GM21526 (cell line): Measurements from ENCODE around the gene TJP3.

Experiments used
- ATAC-seq: cut with Tn5 transposase; IDR thresholded peaks from one replicate; pipeline ENCODE4 v1.9.1; 2021; ENCODE audit warnings: moderate library complexity; ENCODE audit not compliant: unreplicated experiment, low FRiP score

TJP3 gene

DNA sequence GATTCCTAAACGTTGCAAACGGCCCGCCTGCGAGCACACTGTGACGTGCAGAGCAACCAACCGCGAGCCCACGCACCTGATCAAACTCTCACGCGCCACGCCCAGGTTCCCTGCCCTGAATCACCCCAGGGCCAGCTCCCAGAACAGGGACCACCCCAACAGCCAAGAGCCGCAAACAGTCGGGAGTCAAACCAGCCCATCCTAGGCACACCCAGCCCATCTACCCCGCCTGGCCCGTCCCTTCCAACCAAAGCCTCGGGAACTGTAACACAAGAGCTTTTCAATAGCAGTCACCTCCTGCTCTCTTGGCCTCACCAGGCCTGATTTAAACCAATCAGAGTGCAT lies 16.8 kb upstream of the TJP3 start:
- no peak for ATAC-seq

DNA sequence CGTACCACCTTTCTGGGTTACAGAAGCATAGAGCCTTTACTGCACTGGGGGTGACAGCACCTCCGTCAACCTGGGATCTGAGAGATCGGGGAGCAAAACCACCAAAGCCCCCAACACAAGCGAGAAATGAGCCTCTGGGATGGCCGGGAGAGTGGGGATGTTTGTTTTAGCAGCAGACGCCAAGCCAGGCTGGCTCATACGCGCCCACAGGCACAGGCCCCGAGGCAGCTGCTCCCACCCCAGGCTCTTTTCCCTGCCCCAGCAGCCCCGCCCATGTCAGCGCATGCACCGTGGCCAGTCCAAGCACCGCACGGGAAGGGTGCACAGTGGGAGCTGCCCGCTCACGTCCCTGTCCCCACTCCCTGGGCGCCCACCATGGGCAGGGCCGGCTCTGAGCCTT lies 16.5 kb upstream of the TJP3 start:
- no peak for ATAC-seq

DNA sequence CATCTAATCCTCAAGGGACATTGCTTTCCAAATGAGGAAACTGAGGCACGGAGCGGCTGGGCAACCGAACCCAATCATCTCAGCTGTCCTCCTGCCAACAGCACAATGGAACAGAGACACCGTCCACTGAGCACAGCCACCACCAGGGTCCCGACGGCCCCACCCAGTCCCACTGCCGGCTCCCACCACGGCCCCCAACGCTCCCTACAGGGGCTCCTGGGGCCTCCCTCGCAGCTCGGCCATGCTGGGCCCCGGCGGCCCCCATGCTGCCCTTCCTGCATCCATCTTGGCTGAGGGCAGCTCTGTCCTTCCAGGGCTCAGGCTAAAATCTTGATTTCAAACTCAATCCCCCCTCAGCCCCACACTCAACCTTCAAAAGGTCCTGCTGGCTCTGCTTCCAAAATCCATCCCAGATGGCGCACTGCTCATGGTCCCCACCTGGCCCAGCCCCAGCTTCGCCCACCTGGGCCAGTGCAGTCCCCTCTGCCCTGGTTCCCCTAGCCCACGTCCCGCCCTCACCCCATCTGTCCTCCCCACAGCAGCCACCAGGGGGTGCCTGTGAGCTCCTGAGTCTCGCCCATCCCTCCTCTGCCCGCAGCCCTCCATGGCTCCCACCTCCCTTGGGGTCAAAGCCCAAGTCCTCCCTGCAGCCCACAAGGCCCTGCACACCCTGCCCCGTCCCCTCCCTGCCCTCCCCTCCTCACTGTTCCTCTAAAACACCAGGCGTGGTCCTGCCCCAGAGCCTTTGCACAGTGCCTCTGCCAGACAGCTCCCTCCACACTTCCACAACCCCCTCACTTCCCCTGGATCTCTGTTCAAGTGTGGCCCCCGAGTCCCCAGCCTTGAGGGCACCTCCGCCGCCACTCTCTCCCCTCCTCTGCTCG lies 15.8 kb upstream of the TJP3 start:
- no peak for ATAC-seq

DNA sequence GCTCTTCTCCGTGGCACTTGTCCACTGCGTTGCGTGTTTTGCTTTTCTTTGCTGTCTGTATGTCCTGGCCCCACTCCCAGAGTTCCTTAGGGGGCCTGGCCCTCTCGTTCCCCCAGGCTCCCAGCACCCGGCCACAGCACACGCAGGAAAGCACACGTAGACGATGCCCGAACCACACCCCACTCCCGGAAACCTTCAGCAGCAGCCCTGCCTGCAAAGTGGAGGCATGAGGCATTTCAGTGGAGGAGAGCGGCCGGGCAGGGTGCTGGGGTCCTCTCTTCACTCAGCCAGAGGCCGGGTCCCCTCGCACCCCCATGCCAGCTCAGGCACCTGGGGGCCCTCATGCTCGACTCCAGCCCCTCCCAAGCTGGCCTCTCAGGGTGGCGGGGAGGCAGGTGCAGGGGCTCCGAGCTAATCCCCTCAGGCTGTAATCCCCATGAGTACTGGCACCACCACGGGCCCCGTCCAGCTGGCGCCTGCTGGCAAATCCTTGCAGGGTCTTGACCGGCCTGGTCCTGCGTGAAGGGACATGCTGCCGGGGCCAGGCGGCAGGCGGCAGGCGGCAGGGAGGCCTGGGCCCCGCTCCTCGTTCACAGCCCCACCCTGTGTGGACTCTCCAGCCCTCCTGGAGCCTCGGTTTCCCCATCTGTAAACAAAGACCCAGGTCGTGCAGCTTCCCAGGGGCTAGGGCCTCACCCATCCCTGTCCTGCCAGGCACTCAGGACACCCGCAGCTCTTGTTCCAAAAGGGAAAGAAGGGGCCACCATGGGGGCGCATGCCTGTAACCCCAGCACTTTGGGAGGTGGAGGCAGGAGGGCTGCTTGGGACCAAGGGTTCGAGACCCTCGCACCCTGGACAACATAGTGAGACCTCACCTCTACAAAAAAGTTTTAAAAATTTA lies 14.9 kb upstream of the TJP3 start:
- ATAC-seq, result no peak

DNA sequence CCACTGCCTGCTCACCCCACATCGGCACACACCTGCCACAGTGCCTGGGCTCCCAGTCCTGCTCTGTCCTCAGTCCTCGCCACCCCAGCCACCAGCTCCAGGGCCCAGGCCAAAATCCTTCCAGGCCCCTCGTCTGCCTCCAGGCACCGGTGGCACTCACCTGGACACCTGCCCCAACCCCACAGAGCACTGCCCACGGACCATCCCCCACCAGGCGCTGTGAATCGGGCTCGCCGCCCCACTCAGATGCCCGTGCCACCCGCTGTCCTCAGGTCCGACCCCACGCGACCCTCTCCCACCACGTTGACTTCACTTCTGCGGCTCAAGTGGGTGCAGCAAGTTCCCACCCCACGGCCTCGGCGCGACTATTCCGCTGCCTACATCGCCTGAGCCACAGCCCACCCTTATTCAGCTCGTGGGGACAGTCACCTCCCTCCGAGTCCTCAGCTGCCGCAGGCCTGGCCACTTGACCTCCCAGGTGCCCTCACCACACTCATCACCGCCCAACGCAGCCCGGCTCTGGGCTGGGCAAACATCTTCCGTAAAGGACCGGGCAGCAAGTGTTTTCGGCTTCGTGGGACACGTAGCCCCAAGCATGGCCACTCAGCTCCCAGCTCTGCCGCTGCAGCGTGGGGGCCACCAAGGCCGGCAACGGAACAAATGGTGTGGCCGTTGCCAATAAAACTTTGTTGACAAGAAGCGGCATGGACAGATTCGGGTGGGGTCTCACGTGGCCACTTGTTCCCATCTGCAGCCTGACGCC lies 13.6 kb upstream of the TJP3 start:
- no peak for ATAC-seq

DNA sequence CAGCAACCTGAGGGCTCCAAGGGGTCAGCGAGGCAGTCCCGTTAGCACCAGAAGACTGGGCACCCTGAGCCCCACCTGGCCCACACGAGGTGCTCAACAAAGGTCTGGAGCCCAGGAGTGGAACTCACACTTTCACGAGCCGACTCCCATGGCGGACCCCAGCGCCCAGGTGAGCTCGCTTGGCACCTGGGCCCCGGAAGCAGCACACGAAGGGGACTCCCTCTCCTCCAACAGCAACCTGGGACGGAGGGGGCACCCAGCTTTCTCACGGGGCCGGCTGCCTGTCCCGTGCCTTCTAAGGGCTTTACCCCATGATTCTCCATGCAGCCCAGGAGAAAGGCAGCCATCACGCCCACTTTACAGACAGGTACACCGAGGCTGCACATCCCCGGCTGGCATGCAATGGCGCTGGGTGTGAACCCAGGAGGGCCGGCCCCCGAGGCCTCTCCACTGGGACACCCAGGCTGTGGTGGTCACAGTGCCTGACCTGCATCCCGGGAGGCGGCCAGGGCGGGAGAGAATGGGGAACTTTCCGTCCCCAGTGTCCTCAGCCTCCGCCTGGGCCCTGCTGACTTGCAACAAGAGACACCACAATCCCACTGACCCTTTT lies 13.0 kb upstream of the TJP3 start:
- no peak for ATAC-seq

DNA sequence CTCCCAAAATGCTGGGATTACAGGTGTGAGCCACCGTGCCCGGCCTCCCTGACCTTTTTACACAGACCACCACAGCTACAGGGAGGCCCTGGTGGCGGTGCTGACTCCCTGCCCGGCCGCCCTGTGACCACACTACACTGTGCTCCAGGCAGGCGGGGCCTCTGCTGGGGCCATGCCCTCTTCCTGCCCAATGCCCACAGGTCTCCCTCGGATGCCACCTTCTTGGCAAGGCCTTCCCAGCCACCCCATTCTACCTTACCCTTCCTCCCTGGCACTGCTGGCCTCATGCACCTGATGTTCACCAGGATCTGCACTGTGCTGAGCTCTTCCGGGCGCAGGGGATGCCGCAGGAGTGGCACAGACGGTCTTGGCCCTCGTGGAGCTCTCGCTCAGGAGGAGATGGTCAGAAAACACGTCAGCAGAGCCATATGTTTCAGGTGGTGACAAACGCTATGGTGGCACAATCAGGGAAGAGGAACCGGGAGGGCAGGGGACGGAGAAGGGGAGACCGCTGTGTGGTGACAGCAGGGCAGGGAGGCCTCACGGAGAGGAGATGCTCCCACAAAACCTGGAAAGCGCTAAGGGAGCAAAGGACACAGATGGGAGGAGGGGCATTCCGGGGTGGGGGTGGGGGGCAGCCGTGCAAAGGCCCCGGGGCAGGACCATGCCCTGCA lies 12.1 kb upstream of the TJP3 start:
- ATAC-seq, result no peak

DNA sequence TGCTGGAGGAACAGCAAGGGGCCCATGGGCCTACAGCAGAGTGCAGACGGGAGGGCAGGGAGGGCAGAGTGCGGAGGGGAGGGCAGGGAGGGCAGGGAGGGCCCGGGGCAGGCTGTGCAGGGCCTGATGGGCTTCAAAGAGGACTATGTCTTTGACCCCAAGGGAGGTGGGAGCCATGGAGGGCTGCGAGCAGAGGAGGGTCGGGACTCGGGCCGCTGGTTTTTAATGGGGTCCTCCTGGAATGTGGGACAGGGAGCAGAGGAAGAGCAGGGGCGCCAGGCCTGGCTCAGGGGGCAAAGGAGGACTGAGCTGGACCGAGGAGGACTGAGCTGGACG lies 11.6 kb upstream of the TJP3 start:
- no peak for ATAC-seq

DNA sequence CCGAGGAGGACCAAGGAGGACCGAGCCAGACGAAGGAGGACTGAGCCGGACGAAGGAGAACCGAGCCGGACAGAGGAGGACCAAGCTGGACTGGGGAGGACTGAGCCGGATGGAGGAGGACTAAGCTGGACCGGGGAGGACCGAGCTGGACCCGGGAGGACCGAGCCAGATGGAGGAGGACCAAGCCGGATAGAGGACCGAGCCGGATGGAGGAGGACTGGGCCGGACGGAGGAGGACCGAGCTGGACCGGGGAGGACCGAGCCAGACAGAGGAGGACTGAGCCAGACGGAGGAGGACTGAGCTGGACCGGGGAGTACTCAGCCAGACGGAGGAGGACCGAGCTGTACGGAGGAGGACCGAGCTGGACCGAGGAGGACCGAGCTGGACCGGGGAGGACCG lies 11.1 kb upstream of the TJP3 start:
- no peak for ATAC-seq

DNA sequence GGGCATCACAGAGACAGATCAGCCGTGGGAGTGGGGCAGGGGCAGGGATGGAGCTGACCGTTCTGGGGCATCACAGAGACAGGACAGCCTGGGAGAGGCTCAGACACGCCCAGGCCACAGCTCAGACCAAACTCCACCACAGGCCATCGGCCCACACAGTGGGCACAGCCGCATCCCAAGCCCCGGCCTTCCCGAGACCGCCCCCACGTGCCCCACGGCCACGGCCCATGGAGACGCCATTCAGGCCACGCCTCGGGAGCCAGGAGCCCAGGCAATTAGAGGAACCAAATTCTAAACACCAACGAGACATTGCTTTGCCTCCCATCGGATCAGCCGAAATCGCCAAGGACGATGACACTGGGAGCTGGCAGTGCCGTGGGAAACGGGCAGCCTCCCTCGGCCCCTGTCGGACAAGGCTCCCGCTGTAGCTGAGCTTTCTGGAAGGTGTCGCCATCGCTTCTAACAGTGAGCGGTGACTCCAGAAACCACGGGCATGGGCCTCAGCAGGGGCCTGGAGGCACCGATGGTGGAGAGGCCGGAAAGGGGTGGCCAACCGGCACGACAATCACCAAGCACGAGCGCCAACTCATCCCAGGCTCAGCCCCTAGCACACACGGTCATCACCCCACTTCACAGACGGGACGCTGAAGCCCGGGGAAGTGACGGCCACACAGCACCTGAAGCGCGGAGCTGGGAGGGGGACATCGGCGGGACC lies 10.4 kb upstream of the TJP3 start:
- ATAC-seq, result no peak

DNA sequence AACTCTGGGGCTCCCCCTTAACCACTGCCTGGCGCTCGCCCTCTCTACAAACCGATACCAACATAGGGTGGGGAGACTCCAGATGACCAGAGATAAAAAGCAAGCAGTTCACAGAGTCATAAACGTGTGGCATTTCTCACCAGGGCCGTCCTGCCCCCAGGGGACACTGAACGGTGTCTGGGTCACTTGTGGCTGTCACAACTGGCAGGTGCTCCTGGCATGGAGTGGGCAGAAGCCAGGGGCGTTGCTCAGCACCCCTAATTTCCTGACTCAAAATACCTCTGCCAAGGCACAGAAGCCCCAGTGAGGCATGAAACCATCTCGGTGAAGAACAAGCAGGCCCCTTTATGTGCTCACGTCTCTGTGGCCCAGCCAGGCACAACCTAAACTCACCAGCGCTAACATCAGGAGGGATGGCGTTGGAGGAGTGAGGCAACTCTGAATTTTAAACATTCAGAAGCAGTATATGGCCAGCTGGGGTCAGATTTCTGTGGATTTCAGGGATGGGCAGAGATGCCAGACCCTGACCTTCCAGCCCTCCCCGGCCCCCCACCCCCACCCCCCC lies 9.7 kb upstream of the TJP3 start:
- ATAC-seq, result no peak

DNA sequence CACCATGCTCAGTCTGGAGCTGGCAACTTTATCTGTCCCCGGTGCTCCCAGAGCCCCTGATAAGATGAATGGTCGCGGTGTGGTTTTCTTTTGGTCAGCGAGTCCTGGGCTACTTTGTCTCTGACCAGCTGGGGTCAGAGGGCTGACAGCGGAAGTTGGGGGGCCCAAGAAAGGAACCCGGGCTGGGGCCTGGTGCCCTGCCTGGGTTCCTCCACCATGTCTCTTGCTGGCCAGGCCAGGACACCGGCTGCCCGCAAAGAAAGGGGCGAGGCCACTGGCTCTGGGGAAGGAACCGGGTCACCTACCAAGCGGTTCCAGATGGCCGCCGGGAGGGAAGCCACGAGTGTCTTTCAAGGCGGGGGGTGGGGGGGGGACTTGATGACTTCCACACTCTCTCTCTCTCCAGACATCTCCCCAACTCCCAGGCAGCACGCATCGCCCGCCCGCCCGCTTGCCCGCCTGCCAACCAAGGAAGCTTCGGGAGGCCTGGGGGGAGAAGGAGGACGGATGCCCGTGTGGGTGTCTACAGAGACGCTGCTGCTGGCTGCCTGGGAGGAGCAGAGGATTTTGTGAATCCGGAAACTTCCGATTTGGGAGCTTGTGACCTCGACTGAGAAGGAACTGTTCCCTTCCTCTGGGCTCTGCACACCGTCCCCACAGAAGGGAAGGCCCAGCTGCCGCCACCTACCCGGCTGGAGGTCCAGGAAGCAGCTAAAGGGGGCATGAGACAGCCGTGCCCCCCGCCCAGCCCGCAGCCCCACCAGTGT lies 9.0 kb upstream of the TJP3 start:
- no peak for ATAC-seq

DNA sequence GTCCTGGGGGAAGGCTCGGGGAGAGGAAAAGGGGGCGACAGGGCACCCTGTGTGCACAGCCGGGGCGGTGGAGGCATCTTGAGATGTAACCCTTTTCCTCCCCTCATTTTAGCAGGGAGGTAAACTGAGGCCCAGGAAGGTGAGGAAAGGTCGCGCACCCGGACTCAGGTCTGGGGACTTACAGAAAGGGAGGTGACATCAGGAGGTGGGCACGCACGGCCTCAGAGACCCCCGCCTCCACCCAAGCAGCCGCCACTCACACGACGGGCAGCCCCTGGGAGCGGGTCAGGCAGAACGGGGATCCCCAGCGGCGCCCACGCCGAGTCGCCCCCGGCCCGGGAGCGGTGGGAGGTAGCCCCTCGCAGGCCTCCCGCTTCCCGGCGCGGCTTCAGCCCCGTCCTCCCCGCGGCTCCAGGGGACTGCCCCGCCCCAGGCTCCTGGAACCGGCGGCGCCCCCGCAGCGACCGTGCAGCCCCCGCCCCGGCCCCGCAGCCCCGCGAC lies 8.4 kb upstream of the TJP3 start:
- no peak for ATAC-seq

DNA sequence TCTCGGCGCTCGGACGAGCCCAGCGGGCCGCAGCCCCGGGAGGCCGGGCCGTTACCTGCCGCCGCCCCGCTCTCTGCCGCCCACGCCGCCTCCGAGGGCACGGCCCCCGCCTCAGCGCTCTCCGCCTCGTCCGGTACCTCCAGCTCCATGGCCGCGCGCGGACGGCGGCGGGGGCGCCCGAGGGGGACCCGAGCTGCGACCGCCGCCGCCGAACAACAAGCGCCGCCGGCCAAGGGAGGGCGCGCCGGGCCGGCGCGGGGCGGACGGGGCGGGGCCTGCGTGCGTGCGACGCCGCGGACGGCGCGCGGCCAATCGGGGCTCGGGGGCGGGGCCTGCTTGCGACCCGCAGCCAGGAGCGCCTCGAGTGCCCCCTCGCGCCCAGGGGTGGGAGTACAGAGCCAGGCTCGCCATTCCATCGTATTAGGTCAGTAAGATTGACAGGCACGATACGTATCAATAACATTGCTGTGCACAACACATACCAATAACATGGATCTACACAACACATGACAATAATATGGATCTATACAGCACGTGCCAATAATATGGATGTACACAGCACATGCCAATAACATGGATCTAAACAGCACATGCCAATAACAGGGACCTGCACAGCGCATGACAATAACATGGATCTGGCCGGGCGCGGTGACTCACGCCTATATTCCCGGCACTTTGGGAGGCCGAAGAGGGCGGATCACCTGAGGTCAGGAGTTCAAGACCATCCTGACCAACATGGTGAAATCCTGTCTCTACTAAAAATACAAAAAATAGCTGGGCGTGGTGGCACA lies 7.7 kb upstream of the TJP3 start, which contains the start of gene PIP5K1C:
Gene PIP5K1C, minus strand, starts transcription at position 227 of the 791 bp plus-strand sequence. Its CDS starts 78 bp downstream, at position 149.
- peak; percentile 70 for ATAC-seq

DNA sequence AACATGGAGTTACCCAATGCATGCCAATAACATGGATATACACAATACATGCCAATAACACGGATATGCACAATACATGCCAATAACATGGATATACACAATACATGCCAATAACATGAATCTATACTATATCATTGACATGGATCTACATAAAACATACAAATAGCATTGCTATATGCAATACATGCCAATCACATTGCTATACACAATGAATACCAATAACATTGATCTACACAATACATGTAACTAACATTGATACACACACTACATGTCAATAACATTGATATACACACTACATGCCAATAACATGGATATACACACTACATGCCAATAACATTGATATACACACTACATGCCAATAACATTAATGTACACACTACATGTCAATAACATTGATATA lies 7.0 kb upstream of the TJP3 start:
- ATAC-seq, result no peak

DNA sequence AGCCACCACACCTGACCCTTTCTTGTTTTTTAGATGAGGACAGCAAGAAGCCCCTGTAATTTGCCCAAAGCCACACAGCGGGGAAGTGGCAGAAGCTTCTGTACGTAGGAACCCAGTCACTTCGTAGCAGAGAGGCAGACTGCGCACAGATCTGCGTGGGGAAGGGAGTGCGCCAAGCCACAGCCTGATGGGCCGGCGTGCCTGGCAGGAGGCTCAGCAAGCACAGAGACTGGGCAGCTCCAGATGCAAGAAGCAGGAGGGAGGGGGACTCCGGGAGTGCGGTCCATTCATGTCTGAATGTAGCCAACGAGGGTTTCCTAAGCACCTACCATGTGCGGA lies 347 bp upstream of the TJP3 start:
- no peak for ATAC-seq

DNA sequence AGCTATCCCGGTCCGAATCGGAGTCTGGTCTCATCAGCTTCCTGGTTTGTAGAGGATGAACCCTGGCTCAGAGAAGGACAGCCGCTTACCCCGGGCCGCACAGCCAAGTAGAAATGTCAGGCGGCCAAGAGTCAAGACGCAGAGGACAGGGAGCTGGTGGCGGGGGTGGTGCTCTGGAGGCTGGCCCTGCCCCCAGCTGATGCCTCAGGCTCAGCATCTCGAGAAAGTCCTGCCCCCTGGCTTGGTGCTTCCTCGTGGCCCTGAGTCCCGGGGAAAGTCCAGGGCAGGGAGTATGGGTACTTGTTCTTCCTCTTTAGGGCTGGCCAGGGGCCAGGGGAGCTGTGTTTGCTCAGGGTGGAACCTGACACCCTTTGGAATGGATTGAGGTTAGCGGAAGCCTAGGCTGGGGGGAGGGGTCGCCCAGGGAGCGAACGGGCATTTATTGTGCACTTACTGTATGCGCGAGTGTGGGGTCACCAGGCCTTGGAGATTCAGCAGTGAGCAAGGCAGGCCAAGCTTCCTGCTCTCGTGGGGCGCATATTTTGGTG lies 2.2 kb downstream of the TJP3 start:
- no peak for ATAC-seq
